Middle frontal gyrus (tissue), 1 donor: ENCODE results near the gene TIAM2.
A peak's percentile ranks its signal among the peaks of the same experiment; 100 is the strongest.
"Not testable (repeated sequence)": the region's sequence is repeated elsewhere in the genome, so short reads cannot be mapped to it uniquely, and the experiment has no call there.

ENCODE experiments used
- DNase-seq: peaks from one replicate; pipeline ENCODE4 v3.0.0-alpha.2; 2015; ENCODE audit warnings: low spot score; ENCODE audit errors: extremely low spot score

Gene TIAM2

DNA sequence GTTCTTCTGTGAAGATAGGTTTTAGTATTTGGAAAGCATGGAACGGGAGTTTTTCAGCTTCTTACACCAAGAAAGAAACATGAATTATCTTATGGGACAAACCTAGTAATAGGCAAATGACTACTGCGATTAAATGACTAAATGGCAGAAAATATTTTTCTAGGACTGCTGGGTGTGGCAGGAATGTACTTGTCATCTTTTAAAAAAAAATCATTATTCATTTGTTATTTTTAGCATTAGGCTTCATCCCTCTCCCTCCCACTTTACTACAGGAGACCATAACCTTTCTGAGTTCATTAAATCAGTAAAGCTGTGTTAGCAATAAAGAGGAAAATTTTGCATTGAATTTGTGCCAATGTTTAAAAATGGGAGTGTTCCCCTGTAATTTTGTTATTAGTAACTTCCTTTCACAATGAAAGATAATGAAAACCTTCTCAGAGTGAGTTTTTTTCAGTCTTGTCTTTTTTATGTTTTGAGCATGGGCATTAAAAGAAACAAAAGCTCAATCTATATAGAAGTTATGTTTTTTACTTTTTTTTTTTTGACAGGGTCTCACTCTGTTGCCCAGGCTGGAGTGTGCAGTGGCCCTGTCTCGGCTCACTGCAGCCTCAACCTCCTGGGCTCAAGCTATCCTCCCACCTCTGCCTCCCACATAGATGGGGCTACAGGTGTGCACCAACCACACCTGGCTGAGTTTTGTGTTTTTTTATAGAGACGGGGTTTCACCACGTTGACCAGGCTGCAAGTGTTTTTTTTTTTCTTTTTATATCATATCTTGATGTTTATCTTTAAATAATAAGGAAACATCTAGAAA is 163.1 kb downstream of the TIAM2 start:
- no peak for DNase-seq

DNA sequence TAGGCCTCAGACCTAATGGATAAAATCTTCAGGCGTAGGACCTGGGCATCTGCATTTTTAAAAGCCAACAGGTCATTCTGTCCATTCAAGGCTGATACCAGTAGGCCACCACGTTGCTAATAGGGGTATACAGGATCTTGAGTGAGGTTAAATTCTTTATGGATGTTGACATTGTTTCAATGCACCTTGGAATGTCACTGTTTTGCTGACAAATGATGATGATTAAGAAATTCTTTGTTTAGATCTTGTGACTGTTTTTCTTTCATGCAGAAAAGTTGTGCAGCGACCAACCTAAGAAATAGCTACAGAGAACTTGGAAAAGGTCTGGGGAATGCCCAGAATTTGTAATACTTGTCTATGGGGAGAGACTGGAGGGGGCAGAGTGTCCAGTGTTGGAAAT is 167.6 kb downstream of the TIAM2 start:
- no peak for DNase-seq

DNA sequence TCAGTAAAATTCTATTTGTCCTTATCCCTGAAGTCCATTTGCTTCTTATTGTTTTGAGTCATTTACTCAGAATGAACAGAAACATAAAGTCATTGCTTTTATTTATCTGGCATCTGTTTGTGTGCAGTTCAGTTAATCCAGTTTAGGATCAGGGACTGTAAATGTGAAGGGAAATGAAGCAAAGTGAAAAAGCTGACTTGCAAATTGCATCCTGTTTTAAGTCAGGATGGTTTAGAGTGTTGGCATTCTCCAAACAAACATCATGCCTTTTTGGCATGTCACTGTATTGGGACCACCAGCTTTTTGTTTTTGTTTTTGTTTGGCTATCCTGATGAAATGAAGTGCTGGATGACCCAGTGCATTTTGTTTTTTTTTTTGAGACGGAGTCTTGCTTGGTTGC is 168.5 kb downstream of the TIAM2 start:
- no peak for DNase-seq

DNA sequence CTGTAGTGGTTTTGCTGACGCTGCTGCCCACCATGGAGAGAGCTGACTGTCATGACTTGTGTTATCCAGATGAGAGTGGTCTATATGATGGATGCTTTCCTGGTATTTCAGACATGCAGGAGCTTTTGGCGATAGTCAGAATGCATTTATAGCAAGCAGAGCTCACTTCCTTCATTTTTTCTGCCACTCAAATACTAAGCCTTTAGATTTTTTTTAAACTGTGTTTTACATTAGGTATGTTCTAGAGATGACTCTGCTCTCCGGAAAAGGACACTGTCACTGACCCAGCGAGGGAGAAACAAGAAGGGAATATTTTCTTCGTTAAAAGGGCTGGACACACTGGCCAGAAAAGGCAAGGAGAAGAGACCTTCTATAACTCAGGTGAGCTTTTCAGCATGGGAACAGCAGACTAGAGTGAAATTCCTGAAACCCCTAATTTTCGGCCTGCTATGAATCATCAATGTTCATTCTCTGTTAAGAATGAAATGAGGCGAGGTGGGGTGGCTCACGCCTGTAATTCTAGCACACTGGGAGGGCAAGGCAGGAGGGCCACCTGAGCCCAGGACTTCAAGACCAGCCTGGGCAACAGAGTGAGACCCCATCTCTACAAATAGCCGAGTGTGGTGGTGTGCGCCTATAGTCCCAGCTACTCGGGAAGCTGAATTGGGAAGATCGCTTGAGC is 170.1 kb downstream of the TIAM2 start:
- DNase-seq = no peak

DNA sequence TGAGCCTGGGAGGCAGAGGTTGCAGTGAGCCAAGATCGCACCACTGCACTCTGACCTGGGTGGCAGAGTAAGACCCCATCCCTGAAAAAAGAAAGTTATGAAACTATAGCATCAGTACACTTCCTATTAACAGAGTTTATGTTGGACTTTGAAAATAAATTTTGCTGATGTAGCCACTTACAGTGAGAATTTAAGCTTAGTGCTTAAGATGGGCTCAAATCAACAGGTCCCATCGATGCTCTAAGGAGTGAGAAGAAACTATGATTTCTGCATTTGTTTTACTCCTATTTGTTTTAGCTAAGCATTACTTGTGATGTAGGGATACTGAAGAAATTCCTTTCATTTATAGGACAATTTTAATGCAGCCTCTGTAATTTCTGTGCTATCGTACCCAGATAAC is 175.4 kb downstream of the TIAM2 start:
- DNase-seq = no peak

DNA sequence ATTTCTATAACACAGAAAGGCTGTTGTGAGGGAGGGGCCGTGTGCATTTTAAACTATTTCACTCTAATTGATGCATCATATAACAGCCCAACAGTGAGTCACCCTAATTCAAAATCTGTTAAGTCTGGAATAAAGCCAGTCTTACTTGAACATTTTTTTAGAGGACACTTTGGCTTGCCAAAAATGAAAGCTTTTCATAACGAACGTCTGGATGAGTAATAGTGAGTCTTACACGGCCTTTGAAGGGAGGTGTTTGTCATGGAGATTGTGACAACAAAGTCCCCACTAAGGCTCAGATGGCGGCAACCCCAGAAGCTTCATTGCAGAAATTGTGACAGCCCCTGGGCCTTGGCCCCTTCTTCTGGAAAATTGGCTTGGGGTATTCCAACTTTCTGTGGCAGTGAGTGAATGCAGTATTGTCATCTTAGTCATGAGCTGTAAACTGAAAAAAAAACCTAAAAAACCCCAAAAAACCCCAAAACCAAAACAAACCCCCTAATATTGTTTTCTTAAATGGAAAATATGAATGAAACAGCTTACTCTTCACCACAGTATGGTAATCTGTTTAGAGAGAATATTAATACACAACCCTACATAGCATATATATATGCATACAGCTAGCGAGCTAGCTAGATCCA is 176.1 kb downstream of the TIAM2 start:
- peak; percentile 53 for DNase-seq

DNA sequence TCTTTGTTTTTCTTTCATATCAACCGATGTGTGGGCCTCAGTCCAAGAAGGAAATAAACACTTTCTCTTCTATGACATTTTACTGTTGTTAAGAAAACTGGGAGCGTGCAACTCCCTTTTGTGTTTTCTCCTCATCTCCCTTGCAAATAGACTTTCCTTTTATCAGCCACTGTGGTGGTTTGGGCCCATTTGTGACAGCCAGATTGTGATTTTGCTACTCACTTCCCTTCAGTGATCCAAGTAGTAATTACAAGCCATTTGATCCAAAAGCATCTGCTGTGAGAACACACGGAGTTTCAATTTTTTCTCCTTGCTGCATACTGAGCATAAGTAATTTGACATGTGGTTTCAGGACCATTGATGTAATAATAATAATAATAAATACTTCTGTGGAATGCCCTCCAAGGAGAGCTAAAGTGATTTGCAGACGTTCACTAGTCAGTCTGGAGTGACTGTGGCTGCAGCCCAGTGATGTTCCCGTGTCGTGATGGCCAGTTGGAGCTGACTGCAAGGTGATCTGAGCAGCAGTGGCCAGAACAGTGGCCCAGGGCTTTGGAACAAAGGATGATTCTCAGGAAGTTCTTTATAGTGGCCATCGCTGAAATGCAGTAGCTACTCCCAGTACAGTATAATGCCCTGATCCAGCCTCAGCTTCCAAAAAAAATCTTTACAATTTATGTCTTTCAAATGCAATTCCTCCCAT is 176.8 kb downstream of the TIAM2 start:
- DNase-seq = peak; percentile 36

DNA sequence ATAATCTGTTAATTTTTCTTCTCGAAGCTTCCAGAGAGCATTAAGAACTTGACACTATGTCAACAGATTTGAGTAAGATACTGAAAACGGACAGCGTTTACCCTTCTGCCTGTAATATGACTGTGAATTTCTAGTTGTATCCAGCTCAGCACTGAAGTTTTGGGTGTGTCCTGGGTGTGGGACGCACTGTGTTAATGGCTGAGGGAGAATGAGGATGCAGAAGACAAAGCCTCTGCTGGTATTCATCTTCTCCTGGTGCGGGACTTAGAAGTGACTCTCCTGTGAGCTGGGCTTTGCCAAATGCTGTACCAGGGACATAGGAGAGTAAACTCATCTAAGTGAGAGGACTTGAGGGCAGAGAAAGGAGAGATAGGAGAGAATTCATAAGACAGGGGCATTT is 178.4 kb downstream of the TIAM2 start:
- no peak for DNase-seq

DNA sequence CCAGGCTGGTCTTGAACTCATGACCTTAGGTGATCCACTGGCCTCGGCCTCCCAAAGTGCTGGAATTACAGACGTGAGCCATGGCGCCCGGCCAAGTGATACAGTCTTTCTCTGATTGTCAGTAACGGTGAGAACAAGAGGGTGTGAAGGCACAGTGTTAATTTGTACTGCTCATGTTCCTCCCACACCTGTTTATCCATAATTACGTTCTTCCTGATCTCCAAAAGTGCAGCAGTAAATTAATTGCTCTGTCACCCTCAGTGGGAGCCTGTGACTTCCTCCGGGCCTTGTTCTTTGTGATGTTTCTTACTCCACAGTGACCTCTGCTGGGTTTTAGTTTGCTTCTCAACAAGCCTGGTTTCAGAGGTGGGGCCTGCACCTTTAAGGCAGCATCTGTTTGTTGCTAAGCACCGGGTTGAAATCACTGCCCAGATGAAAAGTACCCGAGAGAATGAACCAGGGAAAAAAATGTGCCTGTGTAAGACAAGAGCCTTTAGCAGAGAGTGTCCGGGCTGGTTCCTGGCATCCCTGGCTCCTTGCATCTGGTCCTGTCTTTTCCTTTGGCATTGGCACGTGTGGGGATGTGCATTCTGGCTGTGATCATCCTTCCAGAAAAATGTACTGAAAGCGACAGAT is 179.6 kb downstream of the TIAM2 start:
- peak; percentile 80 for DNase-seq

DNA sequence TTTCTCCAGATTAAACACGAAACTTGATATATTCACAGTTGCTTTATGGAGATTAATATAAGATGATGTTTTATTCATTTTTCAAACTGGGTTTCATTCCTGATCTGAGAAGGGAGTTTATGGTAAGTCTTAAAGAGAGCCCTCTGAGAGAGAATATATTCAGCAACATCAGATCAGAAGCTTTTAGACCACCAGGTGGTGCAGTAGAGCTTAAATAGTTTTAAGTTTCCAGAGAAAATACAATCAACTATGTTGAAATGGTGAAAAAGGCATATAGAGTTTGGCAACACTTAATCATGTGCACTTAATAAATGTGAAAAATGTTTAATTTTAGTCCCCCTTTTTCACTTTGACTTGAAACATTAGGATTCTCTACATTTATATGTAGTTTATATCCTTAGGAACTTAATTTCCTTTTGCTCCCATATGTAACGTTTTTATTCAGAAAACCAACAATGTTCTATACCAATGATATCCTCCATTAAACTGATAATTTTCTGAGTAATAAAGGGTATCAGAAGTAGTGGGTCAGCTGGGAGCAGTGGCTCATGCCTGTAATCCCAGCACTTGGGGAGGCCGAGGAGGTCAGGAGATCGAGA is 182.3 kb downstream of the TIAM2 start:
- peak; percentile 85 for DNase-seq

DNA sequence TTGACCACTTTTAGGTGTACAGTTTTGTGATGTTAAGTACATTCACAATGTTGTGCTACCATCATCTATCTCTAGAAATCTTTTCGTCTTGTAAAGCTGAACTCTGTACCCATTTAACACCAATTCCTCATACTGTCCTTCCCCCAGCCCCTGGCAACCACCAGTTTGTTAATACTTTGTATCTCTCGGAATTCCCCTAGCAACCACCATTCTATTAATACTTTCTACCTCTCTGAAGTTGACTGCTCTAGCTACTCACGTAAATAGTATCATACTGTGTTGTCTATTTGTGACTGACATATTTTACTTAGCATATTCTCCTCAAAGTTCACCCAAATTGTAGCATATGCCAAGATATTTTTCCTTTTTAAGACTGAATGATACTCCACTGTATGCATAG is 186.4 kb downstream of the TIAM2 start:
- no peak for DNase-seq

DNA sequence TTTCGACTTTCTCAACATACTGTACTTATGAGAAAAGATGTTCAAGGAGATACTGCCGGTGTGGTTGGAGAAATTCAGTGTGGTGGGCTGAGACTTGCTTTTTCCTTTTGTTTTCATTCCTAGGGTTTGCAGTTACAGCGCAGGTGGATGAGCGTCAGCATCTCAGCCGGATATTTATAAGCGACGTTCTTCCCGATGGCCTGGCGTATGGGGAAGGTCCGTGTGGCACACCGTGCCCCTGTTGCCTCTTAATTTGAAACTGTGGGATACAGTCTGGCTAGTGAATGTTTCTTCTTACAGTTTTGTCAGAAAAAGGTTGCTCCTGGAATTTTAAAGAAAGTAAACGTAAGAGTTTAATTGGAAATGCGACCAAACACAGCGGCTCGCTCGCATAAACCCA is 187.0 kb downstream of the TIAM2 start:
- no peak for DNase-seq

DNA sequence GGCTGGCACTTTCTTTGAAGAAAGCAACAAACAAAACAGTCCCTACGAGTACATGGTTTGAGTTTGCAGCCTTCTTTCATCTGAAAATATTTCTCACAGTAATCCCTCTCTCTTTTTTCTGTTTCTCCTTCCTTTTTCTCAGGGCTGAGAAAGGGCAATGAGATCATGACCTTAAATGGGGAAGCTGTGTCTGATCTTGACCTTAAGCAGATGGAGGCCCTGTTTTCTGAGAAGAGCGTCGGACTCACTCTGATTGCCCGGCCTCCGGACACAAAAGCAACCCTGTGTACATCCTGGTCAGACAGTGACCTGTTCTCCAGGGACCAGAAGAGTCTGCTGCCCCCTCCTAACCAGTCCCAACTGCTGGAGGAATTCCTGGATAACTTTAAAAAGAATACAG is 188.0 kb downstream of the TIAM2 start:
- DNase-seq = no peak

DNA sequence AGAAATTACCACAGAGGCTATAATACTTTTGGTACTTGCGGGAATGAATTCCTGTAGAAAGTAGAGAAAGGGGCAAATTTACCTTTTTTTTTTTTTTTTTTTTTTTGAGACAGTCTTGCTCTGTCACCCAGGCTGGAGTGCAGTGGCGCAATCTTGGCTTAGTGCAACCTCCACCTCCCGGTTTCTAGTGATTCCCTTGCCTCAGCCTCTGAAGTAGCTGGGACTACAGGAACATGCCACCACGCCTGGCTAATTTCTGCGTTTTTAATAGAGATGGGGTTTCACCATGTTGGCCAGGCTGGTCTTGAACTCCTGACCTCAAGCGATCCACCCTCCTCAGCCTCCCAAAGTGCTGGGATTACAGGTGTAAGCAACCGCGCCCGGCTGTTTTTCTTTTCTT is 189.9 kb downstream of the TIAM2 start:
- not testable (repeated sequence) for DNase-seq

DNA sequence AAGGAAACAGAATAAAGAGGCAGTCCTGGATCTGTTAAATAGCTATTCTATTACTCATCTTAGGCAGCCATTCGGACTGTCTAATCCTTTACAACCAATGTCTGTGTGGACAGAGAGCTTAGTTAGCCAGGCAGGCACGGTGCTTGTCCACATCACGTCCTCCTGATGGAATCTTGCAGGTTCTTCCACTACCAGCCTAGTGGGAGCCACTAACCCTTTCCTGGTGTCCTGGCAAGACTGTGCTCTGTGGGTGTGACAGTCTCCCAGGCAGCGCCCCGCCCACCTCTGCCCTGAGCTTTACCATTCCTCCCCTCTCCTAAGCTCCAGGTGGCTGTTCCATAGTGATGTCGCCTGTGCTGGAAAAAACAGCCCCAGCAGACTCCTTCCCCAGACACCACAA is 190.4 kb downstream of the TIAM2 start:
- DNase-seq = no peak

DNA sequence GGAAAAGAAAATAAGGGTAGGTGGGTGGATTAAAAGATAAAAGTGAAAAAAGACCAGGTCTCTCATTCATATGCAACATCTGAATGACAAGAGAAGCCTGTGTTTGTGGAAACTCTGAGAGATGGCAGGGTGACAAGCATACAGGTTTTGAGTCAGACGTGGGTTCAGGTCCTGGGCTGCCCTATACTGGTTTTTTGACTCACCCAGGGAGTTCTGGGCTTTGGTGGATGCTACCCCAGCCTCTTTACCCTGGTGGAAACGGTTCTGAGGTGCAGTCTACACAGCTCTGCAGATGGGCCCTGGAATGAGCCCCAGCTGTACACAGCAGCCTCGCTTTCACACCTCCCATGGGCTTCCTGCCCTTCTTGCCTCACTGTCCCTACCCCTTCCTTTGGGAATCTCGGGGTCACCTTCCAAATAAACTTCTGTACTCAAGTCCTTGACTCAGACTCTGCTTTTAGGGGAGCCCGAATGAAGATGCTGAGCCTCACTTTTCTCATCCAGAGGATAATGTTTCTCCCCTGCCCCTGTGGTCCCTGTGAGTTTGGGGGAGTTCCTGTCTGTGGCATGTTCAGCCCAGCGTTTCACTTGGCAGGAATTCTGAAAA is 191.0 kb downstream of the TIAM2 start:
- DNase-seq = no peak

DNA sequence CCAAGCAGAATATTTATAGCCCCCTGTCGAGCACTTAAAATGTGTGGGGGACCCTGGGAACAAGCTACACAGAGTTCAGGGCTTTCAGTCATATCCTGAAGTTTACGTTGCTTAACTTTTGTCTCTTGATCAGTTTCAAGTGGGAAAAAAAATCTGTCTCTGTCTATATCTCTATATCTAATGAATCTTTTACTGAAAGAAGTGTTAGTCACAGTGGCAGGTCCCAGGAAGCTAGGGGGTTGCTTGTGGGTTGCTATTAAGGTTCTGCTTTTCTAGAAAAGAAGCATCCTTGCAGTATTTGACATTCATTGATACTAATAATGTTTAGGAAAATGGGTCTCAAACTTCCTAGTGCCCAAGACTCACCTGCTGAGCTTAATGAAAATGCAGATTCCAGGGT is 192.0 kb downstream of the TIAM2 start:
- no peak for DNase-seq

DNA sequence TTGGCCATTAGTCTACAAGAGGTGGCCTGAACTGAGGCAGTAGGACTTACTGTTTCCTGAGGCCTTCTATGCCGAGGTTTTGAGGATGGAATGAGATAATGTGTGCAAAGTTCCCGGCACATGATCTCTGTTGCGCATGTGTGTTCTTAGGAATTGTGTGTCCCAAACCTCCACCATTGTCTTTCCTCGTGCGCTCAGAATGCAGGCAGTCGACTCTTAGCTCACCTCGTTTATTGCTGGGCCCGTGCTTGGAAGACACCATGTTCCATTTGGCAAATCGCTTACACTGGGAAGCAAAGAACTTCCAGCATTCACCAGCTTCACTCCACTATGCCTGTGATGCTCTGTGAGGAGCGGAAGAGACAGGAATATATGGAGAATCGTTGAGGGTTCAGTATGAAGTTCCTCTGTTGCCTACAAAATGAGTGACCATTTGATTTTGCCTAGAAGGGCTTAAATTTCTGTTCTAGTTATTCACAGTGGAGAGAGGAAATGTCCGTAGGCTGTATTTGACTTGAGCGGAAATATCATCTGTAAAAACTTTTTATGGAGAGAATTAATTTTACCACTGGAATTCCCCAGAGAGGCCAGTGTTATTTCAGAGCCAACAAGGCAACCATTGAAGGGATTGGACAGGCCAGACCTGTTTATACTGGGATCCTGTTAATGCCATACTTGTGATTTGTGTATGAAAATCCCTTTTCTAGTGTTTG is 193.0 kb downstream of the TIAM2 start:
- DNase-seq = no peak

DNA sequence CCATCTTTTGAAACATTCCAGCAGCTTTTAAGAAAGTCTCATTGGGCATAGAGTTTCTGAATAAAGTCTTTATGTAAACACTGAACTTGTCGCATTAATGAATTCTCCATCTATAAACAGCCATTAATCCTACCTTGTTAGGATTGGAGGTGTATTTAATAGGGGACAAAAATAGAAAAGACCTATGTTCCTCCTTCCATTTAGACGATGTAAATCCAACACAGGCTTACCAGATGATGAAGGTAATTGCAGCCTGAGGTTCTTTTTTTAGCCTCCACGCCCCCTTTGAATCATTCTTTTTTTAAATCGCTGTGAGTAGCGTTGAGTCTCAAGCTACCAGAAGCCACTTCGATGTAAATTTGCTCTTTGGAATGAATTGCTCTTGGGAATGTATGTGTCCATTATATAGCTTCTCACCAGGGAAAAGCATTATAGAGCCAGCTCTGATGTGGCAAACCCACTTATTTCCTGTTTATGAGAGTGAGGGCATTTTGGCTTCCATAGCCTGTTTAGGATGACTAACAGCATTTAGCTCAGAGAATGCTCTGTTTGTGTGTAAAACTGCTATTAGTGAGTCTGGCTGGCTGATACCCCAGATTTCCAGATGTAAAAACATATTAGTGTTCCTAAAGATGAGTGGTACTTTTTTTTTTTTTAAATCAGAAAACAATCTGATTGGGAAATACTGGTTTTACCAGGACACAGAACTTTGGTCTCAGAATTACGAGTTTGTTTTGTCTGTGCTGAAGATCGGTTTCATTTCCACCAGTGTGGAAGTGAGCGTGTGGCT is 193.8 kb downstream of the TIAM2 start:
- no peak for DNase-seq
